ENCODE results near the gene HOXA13.

Gene HOXA13

DNA sequence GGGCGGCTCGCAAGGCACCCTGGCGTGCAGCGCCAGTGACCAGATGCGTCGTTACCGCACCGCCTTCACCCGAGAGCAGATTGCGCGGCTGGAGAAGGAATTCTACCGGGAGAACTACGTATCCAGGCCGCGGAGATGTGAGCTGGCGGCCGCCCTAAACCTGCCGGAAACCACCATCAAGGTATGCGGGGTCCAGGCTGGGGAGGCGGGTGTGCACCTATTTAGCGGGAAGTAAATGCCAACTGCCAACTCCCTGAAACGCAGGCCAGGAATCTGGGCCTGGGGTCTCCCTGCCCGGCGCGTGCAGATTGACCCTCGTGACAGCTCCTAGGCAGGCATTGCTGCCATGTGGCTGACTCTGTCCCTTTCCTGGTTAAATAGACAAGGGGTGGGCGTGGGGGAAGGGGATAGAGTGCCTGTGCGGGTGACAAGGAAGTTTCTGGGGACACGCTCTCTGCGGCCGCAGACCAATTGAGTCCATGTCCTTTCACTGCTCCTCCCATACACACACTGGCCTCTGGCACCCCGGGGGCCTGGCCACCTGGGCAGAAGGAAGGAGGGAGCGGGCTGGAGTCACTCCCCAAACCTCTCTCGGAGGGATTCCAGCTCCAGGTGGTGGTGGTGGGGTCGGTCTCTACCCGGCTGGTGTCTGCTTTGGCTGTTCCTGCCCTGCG lies 45.4 kb upstream of the HOXA13 start:
- TF ChIP-seq, protein P1, sequence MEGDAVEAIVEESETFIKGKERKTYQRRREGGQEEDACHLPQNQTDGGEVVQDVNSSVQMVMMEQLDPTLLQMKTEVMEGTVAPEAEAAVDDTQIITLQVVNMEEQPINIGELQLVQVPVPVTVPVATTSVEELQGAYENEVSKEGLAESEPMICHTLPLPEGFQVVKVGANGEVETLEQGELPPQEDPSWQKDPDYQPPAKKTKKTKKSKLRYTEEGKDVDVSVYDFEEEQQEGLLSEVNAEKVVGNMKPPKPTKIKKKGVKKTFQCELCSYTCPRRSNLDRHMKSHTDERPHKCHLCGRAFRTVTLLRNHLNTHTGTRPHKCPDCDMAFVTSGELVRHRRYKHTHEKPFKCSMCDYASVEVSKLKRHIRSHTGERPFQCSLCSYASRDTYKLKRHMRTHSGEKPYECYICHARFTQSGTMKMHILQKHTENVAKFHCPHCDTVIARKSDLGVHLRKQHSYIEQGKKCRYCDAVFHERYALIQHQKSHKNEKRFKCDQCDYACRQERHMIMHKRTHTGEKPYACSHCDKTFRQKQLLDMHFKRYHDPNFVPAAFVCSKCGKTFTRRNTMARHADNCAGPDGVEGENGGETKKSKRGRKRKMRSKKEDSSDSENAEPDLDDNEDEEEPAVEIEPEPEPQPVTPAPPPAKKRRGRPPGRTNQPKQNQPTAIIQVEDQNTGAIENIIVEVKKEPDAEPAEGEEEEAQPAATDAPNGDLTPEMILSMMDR (conservative IDR thresholded peaks at IDR 0.05; ENCODE audit: low read length), result no peak
- no peak overlapping the region for H3K4me3 ChIP-seq (ENCODE audit: low read length)
- DNase-seq (ENCODE audit: low read depth), result no peak

DNA sequence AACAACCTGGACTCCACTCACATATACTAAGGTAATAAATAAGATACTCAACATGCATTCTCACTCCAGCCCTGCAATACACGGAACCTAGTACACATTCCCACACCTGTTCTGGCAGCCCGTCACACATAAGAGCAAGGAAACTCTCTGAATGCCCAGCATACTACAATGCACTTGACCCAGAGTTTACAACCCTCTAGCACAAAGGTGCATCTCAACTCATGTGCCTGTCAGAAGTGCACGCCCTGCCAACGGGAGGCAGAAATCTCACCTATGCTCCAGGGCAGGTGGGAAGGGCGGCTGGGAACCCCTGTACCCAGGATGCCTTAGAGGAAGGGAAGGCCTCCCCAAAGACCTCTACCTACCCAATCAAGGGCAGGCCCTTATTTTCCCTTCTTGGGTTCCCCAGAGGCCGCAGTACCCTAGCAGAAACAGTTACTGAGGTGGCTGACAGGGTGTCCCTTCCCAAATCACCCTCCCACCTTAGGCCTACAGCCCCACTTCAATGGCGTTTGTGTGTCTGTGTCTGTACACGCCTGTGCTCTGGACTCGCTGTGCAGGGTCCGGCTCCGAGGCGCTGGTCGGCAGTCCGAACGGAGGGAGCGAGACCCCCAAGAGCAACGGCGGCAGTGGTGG lies 44.7 kb upstream of the HOXA13 start:
- TF ChIP-seq, protein P1 (conservative IDR thresholded peaks at IDR 0.05; ENCODE audit: low read length), result no peak
- no peak overlapping the region for H3K4me3 ChIP-seq (ENCODE audit: low read length)
- DNase-seq (ENCODE audit: low read depth), result no peak

DNA sequence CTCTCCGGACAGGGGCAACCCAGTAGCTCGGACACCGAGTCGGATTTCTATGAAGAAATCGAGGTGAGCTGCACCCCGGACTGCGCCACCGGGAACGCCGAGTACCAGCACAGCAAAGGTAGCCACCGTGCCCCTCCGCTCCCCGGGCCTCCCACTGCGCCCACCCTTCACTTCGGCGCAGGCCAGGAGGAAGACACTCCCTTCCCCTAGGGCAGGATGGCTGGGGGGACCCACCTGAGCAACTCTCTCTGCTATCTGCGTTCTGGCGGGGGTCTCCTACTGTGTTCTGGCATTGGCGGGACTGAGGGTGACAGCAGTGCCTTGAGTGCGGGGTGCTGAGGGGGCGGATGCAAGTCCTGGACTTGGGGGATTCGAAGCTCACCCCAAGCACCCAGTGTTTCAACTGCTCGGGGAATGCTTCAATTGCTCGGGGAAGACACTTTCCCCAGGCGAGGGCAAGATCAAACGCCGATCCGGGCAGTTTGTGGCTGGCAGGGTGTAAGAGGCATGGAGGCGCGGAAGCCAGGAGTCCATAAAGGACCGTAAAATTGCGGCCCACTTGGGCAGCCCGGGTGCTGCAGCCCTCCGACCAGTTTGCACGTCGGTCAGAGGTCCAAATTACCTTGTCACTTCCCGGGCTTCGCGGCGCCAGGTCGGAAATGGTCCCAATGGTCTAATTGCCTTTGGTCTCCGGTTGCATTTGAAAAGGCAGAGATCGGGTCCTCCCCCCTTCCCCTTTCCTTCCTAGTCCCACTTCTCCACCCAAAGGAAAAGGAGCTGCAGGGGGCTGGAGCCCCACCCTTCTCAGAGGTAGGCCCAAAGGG lies 43.7 kb upstream of the HOXA13 start:
- no peak for DNase-seq (ENCODE audit: low read depth)
- H3K4me3 ChIP-seq (ENCODE audit: low read length), result no peak overlapping the region
- TF ChIP-seq, protein P1 (conservative IDR thresholded peaks at IDR 0.05; ENCODE audit: low read length), result no peak

DNA sequence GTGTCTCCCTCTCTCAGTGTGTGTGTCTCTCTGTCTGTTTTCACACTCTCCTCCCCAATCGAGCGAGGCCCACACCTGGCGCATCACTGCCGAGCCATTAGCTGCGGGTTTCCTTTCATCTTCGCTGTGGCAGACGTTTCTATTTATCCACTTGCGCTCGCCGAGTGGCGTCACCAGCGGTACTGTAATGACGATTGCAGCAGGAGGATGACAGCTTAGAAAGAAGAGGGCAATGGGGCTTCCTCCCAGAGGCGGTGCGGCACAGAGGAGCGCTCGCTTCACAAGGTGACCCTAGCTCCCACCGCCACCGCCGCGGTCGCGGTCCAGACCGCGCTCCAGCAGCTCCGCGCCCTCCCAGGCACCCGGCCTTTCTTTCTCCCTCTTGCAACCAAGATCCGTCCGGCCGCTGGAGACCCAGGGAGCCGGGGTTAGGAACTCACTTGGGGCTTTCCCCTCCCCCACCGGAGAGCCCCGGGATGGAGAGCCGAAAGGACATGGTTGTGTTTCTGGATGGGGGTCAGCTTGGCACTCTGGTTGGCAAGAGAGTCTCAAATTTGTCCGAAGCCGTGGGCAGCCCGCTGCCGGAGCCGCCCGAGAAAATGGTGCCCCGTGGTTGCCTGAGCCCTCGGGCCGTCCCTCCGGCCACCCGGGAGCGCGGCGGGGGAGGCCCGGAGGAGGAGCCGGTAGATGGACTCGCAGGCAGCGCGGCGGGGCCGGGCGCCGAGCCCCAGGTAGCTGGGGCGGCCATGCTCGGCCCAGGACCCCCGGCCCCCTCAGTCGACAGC lies 42.9 kb upstream of the HOXA13 start, which contains the start of gene EVX1:
Gene EVX1, plus strand, starts transcription at position 248 of the 785 bp plus-strand sequence. Its CDS starts 229 bp downstream, at position 477.
- TF ChIP-seq, protein P1 (conservative IDR thresholded peaks at IDR 0.05; ENCODE audit: low read length), result no peak
- no peak for DNase-seq (ENCODE audit: low read depth)
- peak within 1 kb of the TSS; percentile 36 for H3K4me3 ChIP-seq (ENCODE audit: low read length)

DNA sequence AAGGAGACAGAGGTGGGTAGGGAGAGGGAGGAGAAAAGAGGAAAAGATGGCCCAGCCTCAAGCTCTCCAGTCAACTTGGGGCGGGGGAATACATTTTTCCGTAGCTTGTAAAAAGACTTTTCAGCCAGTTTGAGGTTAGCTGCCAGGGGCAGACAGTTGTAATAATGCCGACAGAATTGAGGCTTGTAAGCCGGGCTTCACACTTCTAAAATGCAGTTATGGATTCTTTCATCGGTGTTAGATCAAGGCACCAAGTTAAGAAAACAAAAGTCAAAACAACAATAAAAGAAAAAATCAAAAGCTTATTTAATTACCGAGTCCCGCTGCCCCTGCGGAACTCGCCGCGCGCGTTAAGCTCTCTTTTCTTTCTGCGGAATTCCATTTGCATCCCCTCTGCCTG lies 42.3 kb upstream of the HOXA13 start:
- no peak overlapping the region; the same call in 1 of the 2 replicates for H3K4me3 ChIP-seq (ENCODE audit: low read length)
- TF ChIP-seq, protein P1 (conservative IDR thresholded peaks at IDR 0.05; ENCODE audit: low read length), result no peak
- DNase-seq (ENCODE audit: low read depth), result no peak

DNA sequence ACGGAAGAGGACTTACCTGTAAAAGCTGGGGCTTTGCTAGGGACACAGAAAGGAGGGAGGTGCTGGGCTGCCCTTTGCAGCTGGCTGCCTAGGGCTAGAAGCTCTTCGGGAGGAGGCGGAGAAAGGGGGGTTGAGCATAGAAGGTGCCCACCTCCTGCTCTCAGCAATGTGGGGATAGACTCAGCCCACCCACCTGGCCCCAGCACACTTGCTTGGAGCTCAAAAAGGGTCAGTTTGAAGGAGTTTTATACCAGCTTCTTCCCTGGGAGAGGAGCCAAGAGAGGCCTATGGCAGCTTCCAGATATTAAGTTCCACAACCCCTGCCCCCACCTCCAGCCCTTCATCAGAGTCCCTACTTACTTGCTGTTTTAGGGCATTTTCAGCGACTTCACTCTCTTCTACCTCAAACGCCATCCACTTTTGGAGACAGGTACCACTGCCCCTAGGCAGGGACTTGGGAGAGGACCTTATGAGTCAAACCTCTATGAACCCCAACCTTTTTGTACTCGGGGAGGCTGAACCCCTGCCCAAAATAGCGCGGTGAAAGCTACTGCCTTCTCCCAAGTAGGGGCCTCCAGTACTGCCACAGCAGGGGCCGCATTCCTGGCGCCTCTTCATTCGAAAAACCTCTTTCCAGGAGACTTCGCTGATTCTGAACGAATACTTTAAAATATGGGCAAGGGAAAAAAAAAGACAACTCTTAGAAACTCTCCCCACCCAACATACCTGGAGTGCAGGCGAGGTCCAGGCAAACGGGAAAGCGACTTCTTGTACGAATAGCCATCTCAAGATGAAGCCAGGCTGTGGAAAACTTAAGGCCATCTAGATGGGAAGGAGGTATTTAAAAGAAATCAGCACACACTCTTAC lies 41.5 kb upstream of the HOXA13 start:
- DNase-seq (ENCODE audit: low read depth), result no peak
- TF ChIP-seq, protein P1 (conservative IDR thresholded peaks at IDR 0.05; ENCODE audit: low read length), result no peak
- no peak overlapping the region for H3K4me3 ChIP-seq (ENCODE audit: low read length)
